ENCODE data around the gene CHCHD3.

The CHCHD3 gene

GRCh38 chr7:132964876-132965275, 117.0 kb downstream of the CHCHD3 start:
- no peaks in the 10 kb centered on the region for H3K9me3 ChIP-seq (ENCODE audit: control insufficient read depth, low read length)
- no peaks in the 10 kb centered on the region for H3K27me3 ChIP-seq (ENCODE audit: control insufficient read depth, insufficient read depth, low read length)
- no peak overlapping the region for H3K9ac ChIP-seq (ENCODE audit: low read length)
- no peaks in the 10 kb centered on the region for H3K4me1 ChIP-seq (ENCODE audit: control insufficient read depth, insufficient read depth, low read length)
- H3K36me3 ChIP-seq (ENCODE audit: control insufficient read depth, insufficient read depth, low read length): no peaks in the 10 kb centered on the region
- H3K4me3 ChIP-seq (ENCODE audit: low read length): no peak overlapping the region

GRCh38 chr7:132959891-132960290, 122.0 kb downstream of the CHCHD3 start:
- Histone ChIP-seq H3K9ac (ENCODE audit: low read length) (no peak overlapping the region), H3K9me3 (ENCODE audit: control insufficient read depth, low read length) (no peaks in the 10 kb centered on the region), H3K36me3 (ENCODE audit: control insufficient read depth, insufficient read depth, low read length) (no peaks in the 10 kb centered on the region), H3K4me1 (ENCODE audit: control insufficient read depth, insufficient read depth, low read length) (no peaks in the 10 kb centered on the region), H3K4me3 (ENCODE audit: low read length) (no peak overlapping the region), H3K27me3 (ENCODE audit: control insufficient read depth, insufficient read depth, low read length) (no peaks in the 10 kb centered on the region)

GRCh38 chr7:132956556-132956955, 125.3 kb downstream of the CHCHD3 start:
- H3K36me3 ChIP-seq (ENCODE audit: control insufficient read depth, insufficient read depth, low read length): no peaks in the 10 kb centered on the region
- no peak overlapping the region for H3K9ac ChIP-seq (ENCODE audit: low read length)
- no peak overlapping the region for H3K4me3 ChIP-seq (ENCODE audit: low read length)
- no peaks in the 10 kb centered on the region for H3K27me3 ChIP-seq (ENCODE audit: control insufficient read depth, insufficient read depth, low read length)
- no peaks in the 10 kb centered on the region for H3K4me1 ChIP-seq (ENCODE audit: control insufficient read depth, insufficient read depth, low read length)
- no peaks in the 10 kb centered on the region for H3K9me3 ChIP-seq (ENCODE audit: control insufficient read depth, low read length)

- no peak overlapping the region for H3K4me3 ChIP-seq (ENCODE audit: low read length)
- no peaks in the 10 kb centered on the region for H3K36me3 ChIP-seq (ENCODE audit: control insufficient read depth, insufficient read depth, low read length)
- H3K9me3 ChIP-seq (ENCODE audit: control insufficient read depth, low read length): no peaks in the 10 kb centered on the region
- H3K9ac ChIP-seq (ENCODE audit: low read length): no peak overlapping the region
- H3K4me1 ChIP-seq (ENCODE audit: control insufficient read depth, insufficient read depth, low read length): no peaks in the 10 kb centered on the region
- H3K27me3 ChIP-seq (ENCODE audit: control insufficient read depth, insufficient read depth, low read length): no peaks in the 10 kb centered on the region
Observed at GRCh38 chr7:132953468-132953867, 128.4 kb downstream of the CHCHD3 start.

- H3K4me3 ChIP-seq (ENCODE audit: low read length): no peak overlapping the region
- H3K27me3 ChIP-seq (ENCODE audit: control insufficient read depth, insufficient read depth, low read length): no peaks in the 10 kb centered on the region
- H3K9ac ChIP-seq (ENCODE audit: low read length): no peak overlapping the region
- no peaks in the 10 kb centered on the region for H3K9me3 ChIP-seq (ENCODE audit: control insufficient read depth, low read length)
- no peaks in the 10 kb centered on the region for H3K4me1 ChIP-seq (ENCODE audit: control insufficient read depth, insufficient read depth, low read length)
- no peaks in the 10 kb centered on the region for H3K36me3 ChIP-seq (ENCODE audit: control insufficient read depth, insufficient read depth, low read length)
Observed at GRCh38 chr7:132950725-132951124, 131.2 kb downstream of the CHCHD3 start.

GRCh38 chr7:132947011-132947410, 134.9 kb downstream of the CHCHD3 start:
- H3K27me3 ChIP-seq (ENCODE audit: control insufficient read depth, insufficient read depth, low read length): no peaks in the 10 kb centered on the region
- H3K4me3 ChIP-seq (ENCODE audit: low read length): no peak overlapping the region
- H3K4me1 ChIP-seq (ENCODE audit: control insufficient read depth, insufficient read depth, low read length): no peaks in the 10 kb centered on the region
- H3K9me3 ChIP-seq (ENCODE audit: control insufficient read depth, low read length): no peaks in the 10 kb centered on the region
- H3K36me3 ChIP-seq (ENCODE audit: control insufficient read depth, insufficient read depth, low read length): no peaks in the 10 kb centered on the region
- no peak overlapping the region for H3K9ac ChIP-seq (ENCODE audit: low read length)

- no peak overlapping the region for H3K4me3 ChIP-seq (ENCODE audit: low read length)
- no peaks in the 10 kb centered on the region for H3K4me1 ChIP-seq (ENCODE audit: control insufficient read depth, insufficient read depth, low read length)
- H3K36me3 ChIP-seq (ENCODE audit: control insufficient read depth, insufficient read depth, low read length): no peaks in the 10 kb centered on the region
- no peak overlapping the region for H3K9ac ChIP-seq (ENCODE audit: low read length)
- no peaks in the 10 kb centered on the region for H3K27me3 ChIP-seq (ENCODE audit: control insufficient read depth, insufficient read depth, low read length)
- H3K9me3 ChIP-seq (ENCODE audit: control insufficient read depth, low read length): no peaks in the 10 kb centered on the region
Observed at GRCh38 chr7:132944774-132945173, 137.1 kb downstream of the CHCHD3 start.

- Histone ChIP-seq H3K9me3 (ENCODE audit: control insufficient read depth, low read length) (no peaks in the 10 kb centered on the region), H3K4me3 (ENCODE audit: low read length) (no peak overlapping the region)
Observed at GRCh38 chr7:132943645-132944044, 138.2 kb downstream of the CHCHD3 start.

GRCh38 chr7:132942701-132943100, 139.2 kb downstream of the CHCHD3 start:
- H3K4me1 ChIP-seq (ENCODE audit: control insufficient read depth, insufficient read depth, low read length): no peaks in the 10 kb centered on the region

More at GRCh38 chr7:132943645-132944044, 138.2 kb downstream of the CHCHD3 start:
- Histone ChIP-seq H3K4me1 (ENCODE audit: control insufficient read depth, insufficient read depth, low read length) (no peaks in the 10 kb centered on the region), H3K9ac (ENCODE audit: low read length) (no peak overlapping the region), H3K36me3 (ENCODE audit: control insufficient read depth, insufficient read depth, low read length) (no peaks in the 10 kb centered on the region), H3K27me3 (ENCODE audit: control insufficient read depth, insufficient read depth, low read length) (no peaks in the 10 kb centered on the region)

GRCh38 chr7:132941905-132942304, 140.0 kb downstream of the CHCHD3 start:
- H3K27me3 ChIP-seq (ENCODE audit: control insufficient read depth, insufficient read depth, low read length): no peaks in the 10 kb centered on the region
- H3K9me3 ChIP-seq (ENCODE audit: control insufficient read depth, low read length): no peaks in the 10 kb centered on the region
- no peak overlapping the region for H3K9ac ChIP-seq (ENCODE audit: low read length)
- no peaks in the 10 kb centered on the region for H3K4me1 ChIP-seq (ENCODE audit: control insufficient read depth, insufficient read depth, low read length)
- H3K4me3 ChIP-seq (ENCODE audit: low read length): no peak overlapping the region
- H3K36me3 ChIP-seq (ENCODE audit: control insufficient read depth, insufficient read depth, low read length): no peaks in the 10 kb centered on the region

More at GRCh38 chr7:132942701-132943100, 139.2 kb downstream of the CHCHD3 start:
- Histone ChIP-seq H3K36me3 (ENCODE audit: control insufficient read depth, insufficient read depth, low read length) (no peaks in the 10 kb centered on the region), H3K4me3 (ENCODE audit: low read length) (no peak overlapping the region), H3K9ac (ENCODE audit: low read length) (no peak overlapping the region), H3K27me3 (ENCODE audit: control insufficient read depth, insufficient read depth, low read length) (no peaks in the 10 kb centered on the region), H3K9me3 (ENCODE audit: control insufficient read depth, low read length) (no peaks in the 10 kb centered on the region)

- Histone ChIP-seq H3K4me3 (ENCODE audit: low read length) (no peak overlapping the region), H3K9me3 (ENCODE audit: control insufficient read depth, low read length) (no peaks in the 10 kb centered on the region), H3K27me3 (ENCODE audit: control insufficient read depth, insufficient read depth, low read length) (no peaks in the 10 kb centered on the region), H3K4me1 (ENCODE audit: control insufficient read depth, insufficient read depth, low read length) (no peaks in the 10 kb centered on the region), H3K9ac (ENCODE audit: low read length) (no peak overlapping the region), H3K36me3 (ENCODE audit: control insufficient read depth, insufficient read depth, low read length) (no peaks in the 10 kb centered on the region)
Observed at GRCh38 chr7:132941428-132941827, 140.5 kb downstream of the CHCHD3 start.

GRCh38 chr7:132940084-132940483, 141.8 kb downstream of the CHCHD3 start:
- Histone ChIP-seq H3K9me3 (ENCODE audit: control insufficient read depth, low read length) (no peaks in the 10 kb centered on the region), H3K9ac (ENCODE audit: low read length) (no peak overlapping the region), H3K4me3 (ENCODE audit: low read length) (no peak overlapping the region), H3K4me1 (ENCODE audit: control insufficient read depth, insufficient read depth, low read length) (no peaks in the 10 kb centered on the region), H3K36me3 (ENCODE audit: control insufficient read depth, insufficient read depth, low read length) (no peaks in the 10 kb centered on the region), H3K27me3 (ENCODE audit: control insufficient read depth, insufficient read depth, low read length) (no peaks in the 10 kb centered on the region)

- Histone ChIP-seq H3K4me1 (ENCODE audit: control insufficient read depth, insufficient read depth, low read length) (no peaks in the 10 kb centered on the region), H3K9ac (ENCODE audit: low read length) (no peak overlapping the region), H3K27me3 (ENCODE audit: control insufficient read depth, insufficient read depth, low read length) (no peaks in the 10 kb centered on the region), H3K4me3 (ENCODE audit: low read length) (no peak overlapping the region), H3K9me3 (ENCODE audit: control insufficient read depth, low read length) (no peaks in the 10 kb centered on the region), H3K36me3 (ENCODE audit: control insufficient read depth, insufficient read depth, low read length) (no peaks in the 10 kb centered on the region)
Observed at GRCh38 chr7:132939495-132939894, 142.4 kb downstream of the CHCHD3 start.

All from mucosa of stomach (tissue), 1 donor.